WTC11 (cell line): ENCODE measurements around the gene MORC2. TPM values are rescaled to one million over a fixed set of nuclear protein-coding genes. Genes with fewer than 3 reads are reported as not detected.

ENCODE experiments used
- ATAC-seq: fragments of 200-7000 bp; cut with Tn5 transposase; 2 replicates; pipeline ENCODE4 v1.10.0; 2021; ENCODE audit warnings: mild to moderate bottlenecking, moderate library complexity
- CTCF ChIA-PET: fragments of 300-600 bp; sonication (Branson Sonifier 250); formaldehyde crosslinking; loops from one replicate; lab custom pipeline; 2021; ENCODE audit warnings: antibody characterized with exemption; lab: Charles Lee
- POLR2A ChIA-PET: fragments of 350-600 bp; sonication (Branson Sonifier 250); formaldehyde crosslinking; loops from one replicate; lab custom pipeline; 2021; ENCODE audit warnings: antibody characterized with exemption; lab: Charles Lee
- DNase-seq: peaks from one replicate; pipeline ENCODE4 v3.0.0; 2021; ENCODE audit warnings: low spot score
- H3K27ac Mint-ChIP-seq: 2 replicates; pipeline ENCODE4 v1.8.0; 2021; ENCODE audit warnings: mixed read lengths
- H3K27me3 Mint-ChIP-seq: 2 replicates; pipeline ENCODE4 v1.8.0; 2021; ENCODE audit warnings: low read depth, mild to moderate bottlenecking, moderate library complexity, mixed read lengths
- H3K36me3 Mint-ChIP-seq: 2 replicates; pipeline ENCODE4 v1.8.0; 2021; ENCODE audit warnings: mixed read lengths
- H3K4me1 Mint-ChIP-seq: 2 replicates; pipeline ENCODE4 v1.8.0; 2022; ENCODE audit warnings: mixed read lengths
- H3K4me3 Mint-ChIP-seq: 2 replicates; pipeline ENCODE4 v1.8.0; 2021; ENCODE audit warnings: mild to moderate bottlenecking, moderate library complexity, mixed read lengths
- H3K9me3 Mint-ChIP-seq: 2 replicates; pipeline ENCODE4 v1.8.0; 2021; ENCODE audit warnings: mixed read lengths
- CBFB ChIP-seq: sonication (generic); formaldehyde crosslinking; IDR thresholded peaks from 2 replicates; pipeline ENCODE4 v1.8.1; 2022; ENCODE audit warnings: mild to moderate bottlenecking, low read depth, missing genetic modification reagents
- CREM ChIP-seq: sonication (generic); formaldehyde crosslinking; IDR thresholded peaks from 2 replicates; pipeline ENCODE4 v1.8.1; 2022; ENCODE audit warnings: mild to moderate bottlenecking, missing genetic modification reagents, moderate library complexity
- ESRRA ChIP-seq: sonication (generic); formaldehyde crosslinking; IDR thresholded peaks from 2 replicates; pipeline ENCODE4 v1.8.1; 2022; ENCODE audit warnings: mild to moderate bottlenecking, missing genetic modification reagents, borderline replicate concordance
- ETV6 ChIP-seq: sonication (generic); formaldehyde crosslinking; IDR thresholded peaks from 2 replicates; pipeline ENCODE4 v1.8.1; 2022; ENCODE audit warnings: mild to moderate bottlenecking, missing genetic modification reagents
- NFE2L1 ChIP-seq: sonication (generic); formaldehyde crosslinking; IDR thresholded peaks from 2 replicates; pipeline ENCODE4 v1.8.1; 2023; ENCODE audit warnings: missing genetic modification reagents
- OVOL2 ChIP-seq: fragments of 250-450 bp; sonication (Bioruptor Pico); IDR thresholded peaks from 2 replicates; pipeline ENCODE4 v1.9.0; 2021; ENCODE audit warnings: mild to moderate bottlenecking, borderline replicate concordance
- SMAD3 ChIP-seq: sonication (generic); formaldehyde crosslinking; IDR thresholded peaks from 2 replicates; pipeline ENCODE4 v1.8.0; 2022; ENCODE audit warnings: missing genetic modification reagents, mild to moderate bottlenecking, borderline replicate concordance
- TEAD1 ChIP-seq: sonication (generic); formaldehyde crosslinking; IDR thresholded peaks from 2 replicates; pipeline ENCODE4 v1.8.0; 2022; ENCODE audit warnings: mild to moderate bottlenecking, missing genetic modification reagents
- TEAD4 ChIP-seq: sonication (generic); formaldehyde crosslinking; IDR thresholded peaks from 2 replicates; pipeline ENCODE4 v1.8.0; 2022; ENCODE audit warnings: mild to moderate bottlenecking, missing genetic modification reagents
- ZNF396 ChIP-seq: fragments of 250-450 bp; sonication (Bioruptor Pico); IDR thresholded peaks from 2 replicates; pipeline ENCODE4 v1.8.0; 2021; ENCODE audit warnings: mild to moderate bottlenecking, moderate library complexity, borderline replicate concordance
- total RNA-seq: library from RNA; stranded (reverse); gene quantifications from 3 replicates; pipeline ENCODE4 v1.2.3, GENCODE V29; 2021
- TF ChIP-seq, protein P1 (sequence below): sonication (generic); formaldehyde crosslinking; IDR thresholded peaks from 2 replicates; pipeline ENCODE4 v1.8.0; 2023; ENCODE audit warnings: mild to moderate bottlenecking, missing genetic modification reagents
- TF ChIP-seq, protein P2 (sequence below): sonication (generic); formaldehyde crosslinking; IDR thresholded peaks from 2 replicates; pipeline ENCODE4 v1.8.0; 2022; ENCODE audit warnings: missing genetic modification reagents
- TF ChIP-seq, protein P3 (sequence below): sonication (generic); formaldehyde crosslinking; IDR thresholded peaks from 2 replicates; pipeline ENCODE4 v1.8.0; 2023; ENCODE audit warnings: missing genetic modification reagents
- TF ChIP-seq, protein P4 (sequence below): sonication (generic); formaldehyde crosslinking; IDR thresholded peaks from 2 replicates; pipeline ENCODE4 v1.8.1; 2022; ENCODE audit warnings: mild to moderate bottlenecking, missing genetic modification reagents, moderate library complexity, borderline replicate concordance
- TF ChIP-seq, protein P5 (sequence below): sonication (generic); formaldehyde crosslinking; IDR thresholded peaks from 2 replicates; pipeline ENCODE4 v1.8.0; 2022; ENCODE audit warnings: mild to moderate bottlenecking, missing genetic modification reagents
- TF ChIP-seq, protein P6 (sequence below): sonication (generic); formaldehyde crosslinking; IDR thresholded peaks from 2 replicates; pipeline ENCODE4 v1.8.1; 2023; ENCODE audit warnings: mild to moderate bottlenecking, missing genetic modification reagents, moderate library complexity
- TF ChIP-seq, protein P7 (sequence below): sonication (generic); formaldehyde crosslinking; IDR thresholded peaks from 2 replicates; pipeline ENCODE4 v1.8.1; 2023; ENCODE audit warnings: mild to moderate bottlenecking, missing genetic modification reagents

The MORC2 gene
- total RNA-seq, 1 experiment from 2014 or later = 62.3 TPM

DNA sequence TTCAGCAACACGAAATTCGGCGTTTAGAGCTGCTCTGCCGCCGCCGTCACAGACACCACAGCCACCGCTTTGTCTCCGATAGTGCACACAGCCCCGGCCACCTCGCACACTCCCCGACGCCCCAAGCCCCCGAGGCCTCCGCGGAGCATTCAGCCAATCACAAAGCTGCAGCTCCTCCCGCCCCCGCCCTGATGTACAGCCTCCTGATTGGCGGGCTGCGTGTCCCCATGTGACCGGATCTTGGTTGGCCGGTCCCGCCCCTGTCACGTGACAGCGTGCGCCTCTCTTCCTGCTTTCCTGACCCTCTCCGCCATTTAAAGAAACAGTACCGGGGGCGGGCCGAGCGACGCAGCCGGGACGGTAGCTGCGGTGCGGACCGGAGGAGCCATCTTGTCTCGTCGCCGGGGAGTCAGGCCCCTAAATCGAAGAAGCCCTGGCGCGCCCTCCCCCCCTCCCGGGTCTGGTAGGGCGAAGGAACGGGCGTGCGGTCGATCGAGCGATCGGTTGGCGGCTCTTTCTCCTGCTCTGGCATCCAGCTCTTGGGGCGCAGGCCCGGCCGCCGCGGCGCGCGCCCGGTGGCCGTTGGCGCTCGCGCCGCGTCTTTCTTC lies 454 bp upstream of the MORC2 start, which contains the start of gene TUG1 (continued):
- peak; percentile 54; the same call in 1 of the 2 replicates for TF ChIP-seq CREM (CRISPR knock-in tag)
- 0 out of 2 replicates have a peak, but pooled peaks have one; percentile 12 for TF ChIP-seq CBFB
- 0 out of 2 replicates have a peak, but pooled peaks have one; percentile 12 for TF ChIP-seq TEAD1 (CRISPR knock-in tag)
- peak; percentile 33; the same call in 1 of the 2 replicates for TF ChIP-seq ETV6
- TF ChIP-seq SMAD3 (CRISPR knock-in tag) = 0 out of 2 replicates have a peak, but pooled peaks have one; percentile 31
- no peak for TF ChIP-seq ZNF396
- TF ChIP-seq, all 79 proteins: peak for 26

DNA sequence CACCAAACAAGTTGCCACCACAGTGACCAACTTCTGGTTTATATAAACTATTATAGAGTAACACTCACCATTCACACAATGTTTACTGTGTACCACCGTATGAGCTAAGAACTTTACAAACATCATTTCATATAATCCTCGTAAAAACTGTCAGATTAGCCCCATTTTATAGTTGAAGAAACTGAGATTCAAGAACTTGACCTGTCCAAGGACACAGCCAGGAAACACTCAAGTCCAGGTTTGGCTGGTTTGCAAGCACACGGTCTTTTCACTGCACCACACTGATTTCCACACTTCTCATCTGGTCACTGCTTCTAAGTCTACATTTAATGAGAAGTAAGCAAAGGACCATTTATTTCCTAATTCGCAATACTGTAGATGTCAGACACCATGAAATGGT lies 3.7 kb downstream of the MORC2 start:
- no peak for DNase-seq
- peak overlapping the region; percentile 10; the same call in 1 of the 2 replicates for H3K27ac Mint-ChIP-seq
- peaks cover 3% of the 10 kb centered on the region; the same call in 1 of the 2 replicates for H3K9me3 Mint-ChIP-seq
- TF ChIP-seq, protein P1, sequence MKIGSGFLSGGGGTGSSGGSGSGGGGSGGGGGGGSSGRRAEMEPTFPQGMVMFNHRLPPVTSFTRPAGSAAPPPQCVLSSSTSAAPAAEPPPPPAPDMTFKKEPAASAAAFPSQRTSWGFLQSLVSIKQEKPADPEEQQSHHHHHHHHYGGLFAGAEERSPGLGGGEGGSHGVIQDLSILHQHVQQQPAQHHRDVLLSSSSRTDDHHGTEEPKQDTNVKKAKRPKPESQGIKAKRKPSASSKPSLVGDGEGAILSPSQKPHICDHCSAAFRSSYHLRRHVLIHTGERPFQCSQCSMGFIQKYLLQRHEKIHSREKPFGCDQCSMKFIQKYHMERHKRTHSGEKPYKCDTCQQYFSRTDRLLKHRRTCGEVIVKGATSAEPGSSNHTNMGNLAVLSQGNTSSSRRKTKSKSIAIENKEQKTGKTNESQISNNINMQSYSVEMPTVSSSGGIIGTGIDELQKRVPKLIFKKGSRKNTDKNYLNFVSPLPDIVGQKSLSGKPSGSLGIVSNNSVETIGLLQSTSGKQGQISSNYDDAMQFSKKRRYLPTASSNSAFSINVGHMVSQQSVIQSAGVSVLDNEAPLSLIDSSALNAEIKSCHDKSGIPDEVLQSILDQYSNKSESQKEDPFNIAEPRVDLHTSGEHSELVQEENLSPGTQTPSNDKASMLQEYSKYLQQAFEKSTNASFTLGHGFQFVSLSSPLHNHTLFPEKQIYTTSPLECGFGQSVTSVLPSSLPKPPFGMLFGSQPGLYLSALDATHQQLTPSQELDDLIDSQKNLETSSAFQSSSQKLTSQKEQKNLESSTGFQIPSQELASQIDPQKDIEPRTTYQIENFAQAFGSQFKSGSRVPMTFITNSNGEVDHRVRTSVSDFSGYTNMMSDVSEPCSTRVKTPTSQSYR (CRISPR knock-in tag) = no peak
- TF ChIP-seq ESRRA (CRISPR knock-in tag) (no peak), NFE2L1 (CRISPR knock-in tag) (no peak), TEAD4 (CRISPR knock-in tag) (no peak), OVOL2 (CRISPR knock-in tag) (no peak)
- TF ChIP-seq, protein P2, sequence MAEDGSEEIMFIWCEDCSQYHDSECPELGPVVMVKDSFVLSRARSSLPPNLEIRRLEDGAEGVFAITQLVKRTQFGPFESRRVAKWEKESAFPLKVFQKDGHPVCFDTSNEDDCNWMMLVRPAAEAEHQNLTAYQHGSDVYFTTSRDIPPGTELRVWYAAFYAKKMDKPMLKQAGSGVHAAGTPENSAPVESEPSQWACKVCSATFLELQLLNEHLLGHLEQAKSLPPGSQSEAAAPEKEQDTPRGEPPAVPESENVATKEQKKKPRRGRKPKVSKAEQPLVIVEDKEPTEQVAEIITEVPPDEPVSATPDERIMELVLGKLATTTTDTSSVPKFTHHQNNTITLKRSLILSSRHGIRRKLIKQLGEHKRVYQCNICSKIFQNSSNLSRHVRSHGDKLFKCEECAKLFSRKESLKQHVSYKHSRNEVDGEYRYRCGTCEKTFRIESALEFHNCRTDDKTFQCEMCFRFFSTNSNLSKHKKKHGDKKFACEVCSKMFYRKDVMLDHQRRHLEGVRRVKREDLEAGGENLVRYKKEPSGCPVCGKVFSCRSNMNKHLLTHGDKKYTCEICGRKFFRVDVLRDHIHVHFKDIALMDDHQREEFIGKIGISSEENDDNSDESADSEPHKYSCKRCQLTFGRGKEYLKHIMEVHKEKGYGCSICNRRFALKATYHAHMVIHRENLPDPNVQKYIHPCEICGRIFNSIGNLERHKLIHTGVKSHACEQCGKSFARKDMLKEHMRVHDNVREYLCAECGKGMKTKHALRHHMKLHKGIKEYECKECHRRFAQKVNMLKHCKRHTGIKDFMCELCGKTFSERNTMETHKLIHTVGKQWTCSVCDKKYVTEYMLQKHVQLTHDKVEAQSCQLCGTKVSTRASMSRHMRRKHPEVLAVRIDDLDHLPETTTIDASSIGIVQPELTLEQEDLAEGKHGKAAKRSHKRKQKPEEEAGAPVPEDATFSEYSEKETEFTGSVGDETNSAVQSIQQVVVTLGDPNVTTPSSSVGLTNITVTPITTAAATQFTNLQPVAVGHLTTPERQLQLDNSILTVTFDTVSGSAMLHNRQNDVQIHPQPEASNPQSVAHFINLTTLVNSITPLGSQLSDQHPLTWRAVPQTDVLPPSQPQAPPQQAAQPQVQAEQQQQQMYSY = no peak
- TF ChIP-seq, protein P3, sequence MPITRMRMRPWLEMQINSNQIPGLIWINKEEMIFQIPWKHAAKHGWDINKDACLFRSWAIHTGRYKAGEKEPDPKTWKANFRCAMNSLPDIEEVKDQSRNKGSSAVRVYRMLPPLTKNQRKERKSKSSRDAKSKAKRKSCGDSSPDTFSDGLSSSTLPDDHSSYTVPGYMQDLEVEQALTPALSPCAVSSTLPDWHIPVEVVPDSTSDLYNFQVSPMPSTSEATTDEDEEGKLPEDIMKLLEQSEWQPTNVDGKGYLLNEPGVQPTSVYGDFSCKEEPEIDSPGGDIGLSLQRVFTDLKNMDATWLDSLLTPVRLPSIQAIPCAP (CRISPR knock-in tag) = no peak
- TF ChIP-seq, protein P4, sequence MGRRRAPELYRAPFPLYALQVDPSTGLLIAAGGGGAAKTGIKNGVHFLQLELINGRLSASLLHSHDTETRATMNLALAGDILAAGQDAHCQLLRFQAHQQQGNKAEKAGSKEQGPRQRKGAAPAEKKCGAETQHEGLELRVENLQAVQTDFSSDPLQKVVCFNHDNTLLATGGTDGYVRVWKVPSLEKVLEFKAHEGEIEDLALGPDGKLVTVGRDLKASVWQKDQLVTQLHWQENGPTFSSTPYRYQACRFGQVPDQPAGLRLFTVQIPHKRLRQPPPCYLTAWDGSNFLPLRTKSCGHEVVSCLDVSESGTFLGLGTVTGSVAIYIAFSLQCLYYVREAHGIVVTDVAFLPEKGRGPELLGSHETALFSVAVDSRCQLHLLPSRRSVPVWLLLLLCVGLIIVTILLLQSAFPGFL (CRISPR knock-in tag) = no peak
- TF ChIP-seq, protein P5, sequence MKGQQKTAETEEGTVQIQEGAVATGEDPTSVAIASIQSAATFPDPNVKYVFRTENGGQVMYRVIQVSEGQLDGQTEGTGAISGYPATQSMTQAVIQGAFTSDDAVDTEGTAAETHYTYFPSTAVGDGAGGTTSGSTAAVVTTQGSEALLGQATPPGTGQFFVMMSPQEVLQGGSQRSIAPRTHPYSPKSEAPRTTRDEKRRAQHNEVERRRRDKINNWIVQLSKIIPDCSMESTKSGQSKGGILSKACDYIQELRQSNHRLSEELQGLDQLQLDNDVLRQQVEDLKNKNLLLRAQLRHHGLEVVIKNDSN (CRISPR knock-in tag) = no peak
- TF ChIP-seq, protein P6, sequence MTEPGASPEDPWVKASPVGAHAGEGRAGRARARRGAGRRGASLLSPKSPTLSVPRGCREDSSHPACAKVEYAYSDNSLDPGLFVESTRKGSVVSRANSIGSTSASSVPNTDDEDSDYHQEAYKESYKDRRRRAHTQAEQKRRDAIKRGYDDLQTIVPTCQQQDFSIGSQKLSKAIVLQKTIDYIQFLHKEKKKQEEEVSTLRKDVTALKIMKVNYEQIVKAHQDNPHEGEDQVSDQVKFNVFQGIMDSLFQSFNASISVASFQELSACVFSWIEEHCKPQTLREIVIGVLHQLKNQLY (CRISPR knock-in tag) = no peak
- TF ChIP-seq, protein P7, sequence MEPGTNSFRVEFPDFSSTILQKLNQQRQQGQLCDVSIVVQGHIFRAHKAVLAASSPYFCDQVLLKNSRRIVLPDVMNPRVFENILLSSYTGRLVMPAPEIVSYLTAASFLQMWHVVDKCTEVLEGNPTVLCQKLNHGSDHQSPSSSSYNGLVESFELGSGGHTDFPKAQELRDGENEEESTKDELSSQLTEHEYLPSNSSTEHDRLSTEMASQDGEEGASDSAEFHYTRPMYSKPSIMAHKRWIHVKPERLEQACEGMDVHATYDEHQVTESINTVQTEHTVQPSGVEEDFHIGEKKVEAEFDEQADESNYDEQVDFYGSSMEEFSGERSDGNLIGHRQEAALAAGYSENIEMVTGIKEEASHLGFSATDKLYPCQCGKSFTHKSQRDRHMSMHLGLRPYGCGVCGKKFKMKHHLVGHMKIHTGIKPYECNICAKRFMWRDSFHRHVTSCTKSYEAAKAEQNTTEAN (CRISPR knock-in tag) = no peak
- TF ChIP-seq, all 79 proteins: peak for 0
- Mint-ChIP-seq H3K36me3 (peaks cover 21% of the 10 kb centered on the region), H3K4me3 (peak overlapping the region; percentile 22), H3K4me1 (peaks cover 40% of the 10 kb centered on the region), H3K27me3 (no peaks in the 10 kb centered on the region)
- ChIA-PET CTCF (interaction anchor here (1.2 to 1.5 kb wide), 3 partner anchors 120 to 140 kb away, joined by 5 to 6 read pairs (median 6); no protein-coding TSS in a partner anchor), POLR2A (no interaction called here)
- ATAC-seq = no peak
